Activated T-helper 1 cell treated with anti-CD3 and anti-CD28 coated beads, Interleukin-12 subunit alpha, Interleukin-12 subunit beta, Interleukin-2, Interleukin-4 antibody, amounts not matched to agents 30 ng/mL and 10 ng/mL and 1 ng/mL, durations not matched to agents 14 hours and 24 hours and 36 hours (primary cell): ENCODE data around the gene CILP2. TPM values are rescaled to one million over a fixed set of nuclear protein-coding genes. Genes with fewer than 3 reads are reported as not detected.

Experiments used
- DNase-seq: peaks from one replicate; pipeline ENCODE4 v3.0.0; 2021; ENCODE audit warnings: low spot score
- H3K27ac Mint-ChIP-seq: one replicate; pipeline ENCODE4 v1.8.0; 2021; ENCODE audit warnings: mild to moderate bottlenecking, mixed read lengths
- H3K27me3 Mint-ChIP-seq: one replicate; pipeline ENCODE4 v1.8.0; 2022; ENCODE audit warnings: mild to moderate bottlenecking, moderate library complexity, mixed read lengths; ENCODE audit not compliant: insufficient read depth
- H3K36me3 Mint-ChIP-seq: one replicate; pipeline ENCODE4 v1.8.0; 2021; ENCODE audit warnings: low read depth, mixed read lengths
- H3K4me1 Mint-ChIP-seq: one replicate; pipeline ENCODE4 v1.8.0; 2021; ENCODE audit warnings: low read depth, mixed read lengths
- H3K4me3 Mint-ChIP-seq: one replicate; pipeline ENCODE4 v1.8.0; 2021; ENCODE audit warnings: mild to moderate bottlenecking, moderate library complexity, mixed read lengths
- H3K9me3 Mint-ChIP-seq: one replicate; pipeline ENCODE4 v1.8.0; 2021; ENCODE audit warnings: mixed read lengths
- intact Hi-C: fragments of 100-400 bp; cut with micrococcal nuclease; formaldehyde crosslinking; loops from one replicate; pipeline ENCODE4 v1.15.1; 2024
- total RNA-seq: library from RNA; stranded (reverse); gene quantifications from 2 replicates; pipeline ENCODE4 v1.2.3, GENCODE V29; 2022

The CILP2 gene
- total RNA-seq, 1 donor from 2014 or later = 0.26 TPM

DNA sequence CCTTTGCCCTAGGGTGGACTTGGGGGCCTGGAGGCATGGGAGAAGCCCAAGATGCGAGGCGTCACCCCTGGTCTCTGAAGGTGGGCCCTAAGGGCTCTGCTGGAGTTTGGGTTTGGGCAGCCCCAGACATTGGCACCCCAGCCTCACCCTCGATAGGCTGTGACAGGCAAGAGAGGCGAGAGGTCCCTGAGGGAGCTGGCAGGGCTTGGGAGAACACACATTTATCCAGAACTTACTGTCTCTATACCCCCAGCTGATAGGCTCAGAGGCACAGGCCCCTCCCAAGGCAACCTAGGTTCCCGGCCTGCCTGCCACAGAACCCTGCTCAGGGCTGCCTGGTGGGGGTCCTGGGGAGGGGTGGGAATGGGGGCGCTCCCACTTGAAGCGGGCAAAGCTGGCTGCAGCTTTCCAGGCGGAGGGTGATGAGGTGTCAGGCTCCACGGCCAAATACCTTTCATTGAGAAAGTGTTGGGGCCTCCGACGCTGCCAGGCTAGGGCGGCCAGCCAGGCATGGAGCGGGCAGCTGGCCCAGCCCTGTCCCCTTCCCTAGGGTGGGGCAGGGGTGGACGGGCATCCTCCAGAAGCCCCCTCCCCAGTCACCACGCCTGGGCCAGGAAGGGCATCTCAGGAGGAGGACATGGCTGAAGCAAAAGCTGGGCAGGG is 9.7 kb downstream of the CILP2 start:
- Mint-ChIP-seq H3K4me1 (no peaks in the 10 kb centered on the region), H3K9me3 (peaks cover 3% of the 10 kb centered on the region), H3K27me3 (no peaks in the 10 kb centered on the region), H3K36me3 (no peaks in the 10 kb centered on the region), H3K4me3 (no peak overlapping the region), H3K27ac (no peak overlapping the region)
- intact Hi-C loops = no loop called here
- DNase-seq = no peak

GRCh38 chr19:19548915-19549759 is 11.1 kb downstream of the CILP2 start:
- Mint-ChIP-seq H3K9me3 (peaks cover 3% of the 10 kb centered on the region), H3K4me3 (no peak overlapping the region), H3K36me3 (no peaks in the 10 kb centered on the region), H3K27ac (no peak overlapping the region), H3K4me1 (no peaks in the 10 kb centered on the region), H3K27me3 (no peaks in the 10 kb centered on the region)
- no peak for DNase-seq
- intact Hi-C loops = no loop called here

DNA sequence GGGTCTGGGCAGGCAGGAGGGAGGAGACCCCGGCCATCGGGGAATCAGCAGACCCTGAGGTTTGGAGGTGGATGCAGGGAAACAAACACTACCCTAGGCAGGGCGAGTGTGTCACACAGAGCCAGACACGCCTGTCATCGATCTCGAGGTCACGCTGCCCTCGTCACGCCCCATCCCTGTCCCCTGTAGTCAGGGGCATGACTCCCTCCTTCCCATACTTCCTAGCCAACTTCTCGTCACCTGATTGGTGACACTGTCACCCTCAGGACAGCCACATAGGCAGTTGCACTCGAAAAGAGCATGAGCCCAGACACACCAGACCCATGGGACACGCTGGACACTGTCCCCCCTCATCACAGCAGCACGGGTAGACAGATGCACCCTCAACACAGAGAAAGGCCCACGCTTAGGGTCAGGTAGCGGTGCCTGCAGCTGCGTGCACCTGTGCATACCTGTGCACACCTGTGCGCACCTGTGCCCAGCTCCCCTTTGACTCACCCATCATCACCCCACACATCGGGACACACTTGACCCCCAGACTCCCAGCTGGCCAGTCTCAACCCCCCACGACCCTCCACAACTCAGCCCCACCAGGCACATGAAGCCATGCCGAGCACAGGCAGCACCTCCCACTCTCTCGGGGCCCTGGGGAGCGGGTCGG is 11.9 kb downstream of the CILP2 start:
- Mint-ChIP-seq H3K36me3 (no peaks in the 10 kb centered on the region), H3K27me3 (no peaks in the 10 kb centered on the region)
- intact Hi-C loops = no loop called here

GRCh38 chr19:19550485-19550929 is 12.4 kb downstream of the CILP2 start:
- no peak overlapping the region for H3K27ac Mint-ChIP-seq
- H3K4me3 Mint-ChIP-seq = no peak overlapping the region
- H3K27me3 Mint-ChIP-seq = no peaks in the 10 kb centered on the region
- H3K36me3 Mint-ChIP-seq = no peaks in the 10 kb centered on the region
- no peaks in the 10 kb centered on the region for H3K4me1 Mint-ChIP-seq
- intact Hi-C loops = no loop called here
- no peak for DNase-seq
- H3K9me3 Mint-ChIP-seq = peaks cover 3% of the 10 kb centered on the region

More for the DNA sequence above, 11.9 kb downstream of the CILP2 start:
- no peak for DNase-seq
- H3K9me3 Mint-ChIP-seq = peaks cover 3% of the 10 kb centered on the region
- H3K27ac Mint-ChIP-seq = no peak overlapping the region
- no peaks in the 10 kb centered on the region for H3K4me1 Mint-ChIP-seq
- H3K4me3 Mint-ChIP-seq = no peak overlapping the region

- DNase-seq = no peak
- intact Hi-C loops = no loop called here
- Mint-ChIP-seq H3K4me3 (no peak overlapping the region), H3K27me3 (no peaks in the 10 kb centered on the region), H3K36me3 (no peaks in the 10 kb centered on the region), H3K4me1 (no peaks in the 10 kb centered on the region), H3K27ac (no peak overlapping the region), H3K9me3 (peaks cover 3% of the 10 kb centered on the region)
Measured at GRCh38 chr19:19550972-19551852, 13.1 kb downstream of the CILP2 start.

DNA sequence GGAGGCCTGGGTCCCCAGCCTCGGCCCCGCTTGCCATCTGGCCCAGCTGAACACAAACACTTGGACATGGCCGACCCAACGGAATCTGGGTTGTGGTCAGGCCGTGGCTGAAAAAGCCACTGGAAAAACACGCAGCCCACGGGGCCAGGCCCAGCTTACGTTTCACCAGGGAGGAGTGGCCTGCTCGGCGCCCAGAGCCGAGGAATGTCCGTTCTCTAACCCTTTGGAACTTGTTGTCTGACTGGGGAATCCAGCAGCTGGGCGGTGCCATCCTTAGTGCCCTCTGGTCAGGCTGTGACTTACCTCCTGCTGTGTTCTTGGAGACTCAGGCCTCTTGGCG is 13.8 kb downstream of the CILP2 start:
- H3K36me3 Mint-ChIP-seq = no peaks in the 10 kb centered on the region
- H3K9me3 Mint-ChIP-seq = peaks cover 3% of the 10 kb centered on the region
- H3K27me3 Mint-ChIP-seq = no peaks in the 10 kb centered on the region
- no peak overlapping the region for H3K27ac Mint-ChIP-seq
- DNase-seq = no peak
- no peaks in the 10 kb centered on the region for H3K4me1 Mint-ChIP-seq
- intact Hi-C loops = no loop called here
- no peak overlapping the region for H3K4me3 Mint-ChIP-seq

DNA sequence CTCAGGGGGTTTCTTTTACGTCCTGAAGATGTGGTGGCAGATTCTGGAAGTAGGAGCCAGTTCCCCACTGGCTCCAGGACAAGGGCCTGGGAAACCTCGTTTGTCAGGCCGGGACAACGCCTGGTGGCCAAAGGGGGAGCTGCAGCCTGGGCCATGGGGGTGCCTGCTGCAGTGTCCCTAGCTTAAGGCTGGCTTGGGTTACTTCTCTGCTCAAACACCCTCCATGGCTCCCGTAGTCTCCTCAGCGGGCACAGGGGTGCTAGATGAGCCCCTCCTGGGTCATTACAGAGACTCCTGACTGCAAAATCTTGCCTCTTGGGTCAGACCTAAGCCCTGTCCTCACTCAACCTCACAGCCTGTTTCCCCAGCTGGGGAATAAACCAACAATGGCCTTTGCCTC is 14.7 kb downstream of the CILP2 start:
- Mint-ChIP-seq H3K36me3 (no peaks in the 10 kb centered on the region), H3K9me3 (peaks cover 3% of the 10 kb centered on the region), H3K27me3 (no peaks in the 10 kb centered on the region), H3K4me3 (no peak overlapping the region), H3K27ac (no peak overlapping the region), H3K4me1 (no peaks in the 10 kb centered on the region)
- intact Hi-C loops = no loop called here
- DNase-seq = no peak

DNA sequence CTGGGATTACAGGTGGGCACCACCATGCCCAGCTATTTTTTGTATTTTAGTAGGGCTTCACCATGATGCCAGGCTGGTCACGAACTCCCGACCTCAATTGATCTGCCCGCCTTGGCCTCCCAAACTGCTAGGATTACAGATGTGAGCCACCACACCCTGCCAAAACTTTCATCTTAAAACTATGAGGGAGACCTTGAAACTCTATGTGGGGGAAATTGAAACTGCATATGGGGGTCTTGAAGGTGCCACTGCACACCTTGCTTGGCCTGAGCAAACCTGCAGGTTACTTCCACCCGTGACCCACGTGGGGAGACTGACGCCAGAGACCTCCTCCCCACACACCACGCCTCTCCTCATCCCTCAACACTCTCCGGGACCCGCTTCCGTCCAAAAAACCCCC is 15.6 kb downstream of the CILP2 start:
- Mint-ChIP-seq H3K9me3 (peaks cover 3% of the 10 kb centered on the region), H3K27ac (no peak overlapping the region), H3K4me3 (no peak overlapping the region), H3K36me3 (peaks cover 4% of the 10 kb centered on the region), H3K4me1 (no peaks in the 10 kb centered on the region), H3K27me3 (no peaks in the 10 kb centered on the region)
- intact Hi-C loops = no loop called here
- DNase-seq = no peak

DNA sequence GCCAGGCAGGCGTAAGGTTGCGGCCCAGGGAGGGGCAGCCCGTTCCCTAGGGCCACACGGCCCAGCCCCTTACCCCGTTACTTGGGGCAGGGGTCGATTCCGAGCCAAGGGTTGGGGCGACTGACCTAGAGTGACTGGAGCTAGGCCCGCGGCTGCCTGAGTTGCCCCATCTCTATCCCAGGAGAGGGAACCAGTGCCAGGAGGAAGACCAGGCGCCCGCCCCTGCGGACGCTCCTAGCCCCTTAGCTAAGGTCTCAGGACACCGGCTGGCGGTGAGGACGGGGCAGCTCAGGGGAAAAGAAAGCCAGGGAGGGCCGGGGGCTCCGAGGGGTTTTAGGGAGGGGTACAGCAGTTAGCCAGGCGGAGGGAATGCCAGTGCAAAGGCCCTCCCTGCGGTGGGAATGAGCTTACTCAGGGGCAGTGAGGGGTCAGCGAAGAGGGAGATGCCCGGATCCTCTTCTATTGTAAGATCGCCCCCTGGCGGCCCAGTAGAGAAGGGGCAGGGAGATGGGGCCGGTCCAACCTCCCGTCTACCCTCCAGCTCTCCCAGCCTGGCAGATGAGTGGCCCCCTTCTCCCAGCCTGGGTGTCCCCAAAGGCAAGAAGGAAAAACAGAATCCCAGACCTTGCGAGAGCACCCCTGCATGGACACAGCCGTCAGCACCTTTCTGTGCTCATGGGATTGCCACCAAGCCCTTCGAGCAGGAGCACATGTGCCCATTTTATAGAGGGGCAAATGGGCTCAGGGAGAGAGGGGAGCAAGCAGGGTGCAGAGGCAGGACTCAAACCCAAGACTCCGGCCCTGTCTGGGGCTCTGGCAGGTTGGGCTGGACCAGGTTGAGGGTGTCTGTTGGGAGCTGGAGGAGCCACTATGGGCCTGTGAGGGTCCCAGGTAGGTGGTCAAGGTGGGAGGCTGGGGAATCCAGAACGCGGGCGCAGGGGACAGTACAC is 16.3 kb downstream of the CILP2 start:
- intact Hi-C loops = no loop called here

GRCh38 chr19:19558055-19558454 is 20.0 kb downstream of the CILP2 start:
- intact Hi-C loops = no loop called here
- peaks cover 33% of the 10 kb centered on the region for H3K36me3 Mint-ChIP-seq
- no peak for DNase-seq
- no peak overlapping the region for H3K4me3 Mint-ChIP-seq
- H3K9me3 Mint-ChIP-seq = no peaks in the 10 kb centered on the region
- H3K27me3 Mint-ChIP-seq = no peaks in the 10 kb centered on the region
- peaks cover 6% of the 10 kb centered on the region for H3K4me1 Mint-ChIP-seq
- H3K27ac Mint-ChIP-seq = no peak overlapping the region

More for the DNA sequence above, 16.3 kb downstream of the CILP2 start:
- Mint-ChIP-seq H3K27ac (no peak overlapping the region), H3K36me3 (peaks cover 10% of the 10 kb centered on the region), H3K4me3 (no peak overlapping the region), H3K4me1 (peaks cover 6% of the 10 kb centered on the region), H3K27me3 (no peaks in the 10 kb centered on the region), H3K9me3 (peaks cover 3% of the 10 kb centered on the region)
- peak; percentile 43 for DNase-seq

- peaks cover 6% of the 10 kb centered on the region for H3K4me1 Mint-ChIP-seq
- intact Hi-C loops = no loop called here
- no peaks in the 10 kb centered on the region for H3K27me3 Mint-ChIP-seq
- DNase-seq = no peak
- no peaks in the 10 kb centered on the region for H3K9me3 Mint-ChIP-seq
- H3K36me3 Mint-ChIP-seq = peaks cover 34% of the 10 kb centered on the region
- H3K27ac Mint-ChIP-seq = peak overlapping the region; percentile 16
- no peak overlapping the region for H3K4me3 Mint-ChIP-seq
Measured at GRCh38 chr19:19558636-19559035, 20.6 kb downstream of the CILP2 start.

- H3K27me3 Mint-ChIP-seq = no peaks in the 10 kb centered on the region
- H3K4me1 Mint-ChIP-seq = peaks cover 6% of the 10 kb centered on the region
- peak overlapping the region; percentile 18 for H3K27ac Mint-ChIP-seq
Measured at GRCh38 chr19:19559931-19560330, 21.9 kb downstream of the CILP2 start.

More at GRCh38 chr19:19559931-19560330, 21.9 kb downstream of the CILP2 start:
- intact Hi-C loops = no loop called here
- H3K4me3 Mint-ChIP-seq = no peak overlapping the region
- no peak for DNase-seq
- peaks cover 43% of the 10 kb centered on the region for H3K36me3 Mint-ChIP-seq
- no peaks in the 10 kb centered on the region for H3K9me3 Mint-ChIP-seq
